Measurements from ENCODE around the gene FBXO2.

DNA sequence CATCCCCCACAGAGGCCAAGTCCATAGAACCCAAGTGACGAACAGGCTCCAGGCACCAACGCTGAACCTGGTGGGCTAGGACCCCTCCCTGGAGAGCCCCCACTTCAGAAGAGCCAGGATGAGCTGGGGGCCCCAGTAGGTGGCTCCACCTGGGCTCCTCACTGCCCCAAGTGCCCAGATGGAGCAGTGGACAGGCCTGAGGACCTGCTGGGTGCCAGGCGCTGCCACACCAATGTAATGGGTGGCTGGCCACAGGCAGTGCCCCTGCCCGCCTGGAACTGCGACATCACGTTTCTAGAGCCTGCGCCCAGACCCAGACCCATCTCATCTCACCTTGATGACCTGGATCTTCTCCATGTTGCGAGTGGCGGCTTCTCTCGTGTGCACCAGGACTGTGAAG, 21.1 kb upstream of the FBXO2 start:
- TF ChIP-seq, protein P1, sequence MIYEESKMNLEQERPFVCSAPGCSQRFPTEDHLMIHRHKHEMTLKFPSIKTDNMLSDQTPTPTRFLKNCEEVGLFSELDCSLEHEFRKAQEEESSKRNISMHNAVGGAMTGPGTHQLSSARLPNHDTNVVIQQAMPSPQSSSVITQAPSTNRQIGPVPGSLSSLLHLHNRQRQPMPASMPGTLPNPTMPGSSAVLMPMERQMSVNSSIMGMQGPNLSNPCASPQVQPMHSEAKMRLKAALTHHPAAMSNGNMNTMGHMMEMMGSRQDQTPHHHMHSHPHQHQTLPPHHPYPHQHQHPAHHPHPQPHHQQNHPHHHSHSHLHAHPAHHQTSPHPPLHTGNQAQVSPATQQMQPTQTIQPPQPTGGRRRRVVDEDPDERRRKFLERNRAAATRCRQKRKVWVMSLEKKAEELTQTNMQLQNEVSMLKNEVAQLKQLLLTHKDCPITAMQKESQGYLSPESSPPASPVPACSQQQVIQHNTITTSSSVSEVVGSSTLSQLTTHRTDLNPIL (CRISPR knock-in tag; IDR thresholded peaks at IDR 0.05; ENCODE audit: low read depth), result no peak
- TF ChIP-seq, protein P2, sequence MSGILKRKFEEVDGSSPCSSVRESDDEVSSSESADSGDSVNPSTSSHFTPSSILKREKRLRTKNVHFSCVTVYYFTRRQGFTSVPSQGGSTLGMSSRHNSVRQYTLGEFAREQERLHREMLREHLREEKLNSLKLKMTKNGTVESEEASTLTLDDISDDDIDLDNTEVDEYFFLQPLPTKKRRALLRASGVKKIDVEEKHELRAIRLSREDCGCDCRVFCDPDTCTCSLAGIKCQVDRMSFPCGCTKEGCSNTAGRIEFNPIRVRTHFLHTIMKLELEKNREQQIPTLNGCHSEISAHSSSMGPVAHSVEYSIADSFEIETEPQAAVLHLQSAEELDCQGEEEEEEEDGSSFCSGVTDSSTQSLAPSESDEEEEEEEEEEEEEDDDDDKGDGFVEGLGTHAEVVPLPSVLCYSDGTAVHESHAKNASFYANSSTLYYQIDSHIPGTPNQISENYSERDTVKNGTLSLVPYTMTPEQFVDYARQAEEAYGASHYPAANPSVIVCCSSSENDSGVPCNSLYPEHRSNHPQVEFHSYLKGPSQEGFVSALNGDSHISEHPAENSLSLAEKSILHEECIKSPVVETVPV (CRISPR knock-in tag; IDR thresholded peaks at IDR 0.05), result no peak
- TF ChIP-seq, protein P3, sequence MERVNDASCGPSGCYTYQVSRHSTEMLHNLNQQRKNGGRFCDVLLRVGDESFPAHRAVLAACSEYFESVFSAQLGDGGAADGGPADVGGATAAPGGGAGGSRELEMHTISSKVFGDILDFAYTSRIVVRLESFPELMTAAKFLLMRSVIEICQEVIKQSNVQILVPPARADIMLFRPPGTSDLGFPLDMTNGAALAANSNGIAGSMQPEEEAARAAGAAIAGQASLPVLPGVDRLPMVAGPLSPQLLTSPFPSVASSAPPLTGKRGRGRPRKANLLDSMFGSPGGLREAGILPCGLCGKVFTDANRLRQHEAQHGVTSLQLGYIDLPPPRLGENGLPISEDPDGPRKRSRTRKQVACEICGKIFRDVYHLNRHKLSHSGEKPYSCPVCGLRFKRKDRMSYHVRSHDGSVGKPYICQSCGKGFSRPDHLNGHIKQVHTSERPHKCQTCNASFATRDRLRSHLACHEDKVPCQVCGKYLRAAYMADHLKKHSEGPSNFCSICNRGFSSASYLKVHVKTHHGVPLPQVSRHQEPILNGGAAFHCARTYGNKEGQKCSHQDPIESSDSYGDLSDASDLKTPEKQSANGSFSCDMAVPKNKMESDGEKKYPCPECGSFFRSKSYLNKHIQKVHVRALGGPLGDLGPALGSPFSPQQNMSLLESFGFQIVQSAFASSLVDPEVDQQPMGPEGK (CRISPR knock-in tag; IDR thresholded peaks at IDR 0.05; ENCODE audit: borderline replicate concordance), result no peak
- TF ChIP-seq ZNF8 (CRISPR knock-in tag; IDR thresholded peaks at IDR 0.05) (no peak), ZNF70 (CRISPR knock-in tag; IDR thresholded peaks at IDR 0.05) (no peak), TOX (CRISPR knock-in tag; IDR thresholded peaks at IDR 0.05; ENCODE audit: borderline replicate concordance) (no peak), TCF4 (CRISPR knock-in tag; IDR thresholded peaks at IDR 0.05; ENCODE audit: borderline replicate concordance) (no peak), ARNTL (CRISPR knock-in tag; IDR thresholded peaks at IDR 0.05; ENCODE audit: borderline replicate concordance, low read depth) (no peak), RARB (CRISPR knock-in tag; IDR thresholded peaks at IDR 0.05) (no peak), BACH2 (CRISPR knock-in tag; IDR thresholded peaks at IDR 0.05; ENCODE audit: borderline replicate concordance) (no peak)
- TF ChIP-seq, protein P4, sequence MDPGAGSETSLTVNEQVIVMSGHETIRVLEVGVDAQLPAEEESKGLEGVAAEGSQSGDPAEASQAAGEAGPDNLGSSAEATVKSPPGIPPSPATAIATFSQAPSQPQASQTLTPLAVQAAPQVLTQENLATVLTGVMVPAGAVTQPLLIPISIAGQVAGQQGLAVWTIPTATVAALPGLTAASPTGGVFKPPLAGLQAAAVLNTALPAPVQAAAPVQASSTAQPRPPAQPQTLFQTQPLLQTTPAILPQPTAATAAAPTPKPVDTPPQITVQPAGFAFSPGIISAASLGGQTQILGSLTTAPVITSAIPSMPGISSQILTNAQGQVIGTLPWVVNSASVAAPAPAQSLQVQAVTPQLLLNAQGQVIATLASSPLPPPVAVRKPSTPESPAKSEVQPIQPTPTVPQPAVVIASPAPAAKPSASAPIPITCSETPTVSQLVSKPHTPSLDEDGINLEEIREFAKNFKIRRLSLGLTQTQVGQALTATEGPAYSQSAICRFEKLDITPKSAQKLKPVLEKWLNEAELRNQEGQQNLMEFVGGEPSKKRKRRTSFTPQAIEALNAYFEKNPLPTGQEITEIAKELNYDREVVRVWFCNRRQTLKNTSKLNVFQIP (CRISPR knock-in tag; IDR thresholded peaks at IDR 0.05; ENCODE audit: borderline replicate concordance, low read depth), result no peak
